GM21786 (cell line): ENCODE data around the gene PDLIM5.

Source experiments
- ATAC-seq: cut with Tn5 transposase; IDR thresholded peaks from one replicate; pipeline ENCODE4 v1.9.1; 2021; ENCODE audit not compliant: unreplicated experiment

Gene PDLIM5

DNA sequence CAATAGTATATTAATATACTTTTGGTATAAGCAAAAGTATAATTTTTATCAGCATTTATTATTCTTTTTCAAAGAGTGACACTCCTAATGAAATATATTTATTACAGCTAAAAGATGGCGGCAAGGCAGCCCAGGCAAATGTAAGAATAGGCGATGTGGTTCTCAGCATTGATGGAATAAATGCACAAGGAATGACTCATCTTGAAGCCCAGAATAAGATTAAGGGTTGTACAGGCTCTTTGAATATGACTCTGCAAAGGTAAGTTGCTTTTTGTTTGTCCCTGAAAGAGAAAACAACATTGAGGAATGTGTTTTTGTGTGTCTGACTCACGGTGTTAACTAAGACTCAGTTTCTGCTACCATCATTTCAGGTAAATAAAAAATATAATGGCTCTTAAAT lies 71.9 kb downstream of the PDLIM5 start:
- ATAC-seq = no peak

DNA sequence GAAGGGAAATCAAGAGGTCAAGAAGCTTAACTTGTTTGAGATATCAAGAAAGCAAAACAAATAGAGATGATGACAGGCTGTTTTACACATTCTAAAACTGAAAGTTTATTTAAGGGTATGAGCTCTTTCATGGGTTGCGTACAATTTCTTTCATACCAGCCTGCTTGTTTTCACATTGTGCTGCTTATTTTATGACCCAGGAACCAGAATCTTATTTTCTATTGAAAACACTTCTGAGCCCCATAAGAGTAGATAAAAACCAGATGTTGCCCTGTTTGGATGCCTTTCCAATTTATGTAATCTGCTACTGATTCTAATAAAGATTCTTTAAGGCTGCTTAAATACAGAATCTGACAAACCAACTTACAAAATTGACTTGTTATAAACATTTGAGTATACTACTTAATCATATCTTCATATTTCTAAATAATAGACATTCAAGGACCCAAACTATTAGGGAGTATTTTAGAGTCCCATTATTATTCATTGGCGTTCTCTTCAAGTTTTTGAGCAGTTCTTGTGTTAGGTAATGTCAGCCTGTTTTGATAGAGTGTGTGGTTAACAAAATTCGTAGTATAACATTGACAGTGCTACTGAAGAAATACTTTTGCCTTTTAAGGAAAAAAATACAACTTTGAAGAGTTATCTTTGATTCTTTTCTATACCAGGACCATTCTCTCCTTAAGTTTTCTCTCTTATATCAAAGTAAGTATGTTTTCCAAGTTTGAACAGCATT lies 74.4 kb downstream of the PDLIM5 start:
- ATAC-seq = peak; percentile 86

GRCh38 chr4:94527556-94528233 lies 76.0 kb downstream of the PDLIM5 start:
- no peak for ATAC-seq

GRCh38 chr4:94528792-94529451 lies 77.2 kb downstream of the PDLIM5 start:
- no peak for ATAC-seq

DNA sequence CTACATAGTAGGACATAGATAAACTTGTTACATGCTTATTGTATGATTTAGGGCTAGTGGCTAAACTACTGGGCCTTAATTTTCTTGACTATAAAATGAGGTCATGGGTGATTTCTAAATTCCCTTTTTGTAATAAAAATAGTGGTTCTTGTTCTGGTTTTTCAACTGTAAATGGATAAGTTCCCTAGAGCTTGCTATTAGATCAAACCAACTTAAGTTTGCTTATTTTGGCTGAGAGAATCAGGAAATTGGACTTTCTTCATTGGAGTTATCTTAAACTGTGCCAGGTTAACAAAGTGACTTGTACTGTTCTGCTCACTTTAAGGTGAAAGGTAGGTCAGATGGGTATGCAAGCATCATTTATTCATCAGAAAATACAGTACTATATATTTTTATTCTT lies 78.3 kb downstream of the PDLIM5 start:
- no peak for ATAC-seq

- ATAC-seq = no peak
Observed at GRCh38 chr4:94531991-94532789, 80.4 kb downstream of the PDLIM5 start.

GRCh38 chr4:94533405-94534223 lies 81.9 kb downstream of the PDLIM5 start:
- no peak for ATAC-seq

DNA sequence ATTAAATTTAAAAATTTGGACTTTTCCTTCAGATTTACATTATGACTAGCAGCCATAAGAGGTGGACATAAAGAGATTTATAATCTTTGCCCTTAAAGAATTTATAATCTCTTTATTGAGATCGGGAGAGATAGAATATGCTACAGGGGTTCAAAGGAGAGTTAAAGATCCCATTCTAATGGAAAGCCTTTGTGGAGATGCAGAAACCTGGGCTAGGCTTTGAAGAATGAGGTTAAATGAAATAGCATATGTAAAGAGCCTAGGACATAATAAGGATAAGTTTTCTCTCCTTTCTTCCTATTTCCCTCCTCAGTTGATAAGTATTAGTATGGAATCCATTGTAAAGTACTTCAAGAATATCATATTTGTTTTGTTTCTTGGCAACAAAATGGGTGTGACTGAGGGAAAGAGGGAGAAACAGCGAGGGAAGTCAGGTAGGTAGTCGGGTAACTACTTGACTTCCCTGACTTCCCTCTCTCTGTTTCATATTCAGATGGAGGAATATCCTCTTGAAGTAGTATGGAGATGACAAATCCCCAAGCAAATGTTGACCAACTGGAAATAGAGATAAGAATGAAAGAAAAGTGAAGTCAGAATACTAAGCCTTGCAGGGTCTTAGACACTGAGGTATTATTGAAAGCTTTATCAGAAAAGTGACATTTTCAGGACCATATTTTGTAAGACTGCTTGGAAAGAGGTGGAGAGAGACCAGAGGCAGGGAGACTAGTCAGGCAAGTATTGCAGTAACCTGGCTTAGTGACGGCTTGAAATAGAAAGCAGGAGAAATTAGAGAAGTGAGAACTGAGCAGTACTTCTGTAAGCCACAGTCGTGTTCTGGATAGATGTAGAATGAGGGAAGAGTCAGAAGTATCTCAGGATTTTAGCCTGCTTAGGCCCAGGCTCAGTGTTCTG lies 82.9 kb downstream of the PDLIM5 start:
- peak; percentile 94 for ATAC-seq

- no peak for ATAC-seq
Observed at GRCh38 chr4:94536049-94536448, 84.3 kb downstream of the PDLIM5 start.

DNA sequence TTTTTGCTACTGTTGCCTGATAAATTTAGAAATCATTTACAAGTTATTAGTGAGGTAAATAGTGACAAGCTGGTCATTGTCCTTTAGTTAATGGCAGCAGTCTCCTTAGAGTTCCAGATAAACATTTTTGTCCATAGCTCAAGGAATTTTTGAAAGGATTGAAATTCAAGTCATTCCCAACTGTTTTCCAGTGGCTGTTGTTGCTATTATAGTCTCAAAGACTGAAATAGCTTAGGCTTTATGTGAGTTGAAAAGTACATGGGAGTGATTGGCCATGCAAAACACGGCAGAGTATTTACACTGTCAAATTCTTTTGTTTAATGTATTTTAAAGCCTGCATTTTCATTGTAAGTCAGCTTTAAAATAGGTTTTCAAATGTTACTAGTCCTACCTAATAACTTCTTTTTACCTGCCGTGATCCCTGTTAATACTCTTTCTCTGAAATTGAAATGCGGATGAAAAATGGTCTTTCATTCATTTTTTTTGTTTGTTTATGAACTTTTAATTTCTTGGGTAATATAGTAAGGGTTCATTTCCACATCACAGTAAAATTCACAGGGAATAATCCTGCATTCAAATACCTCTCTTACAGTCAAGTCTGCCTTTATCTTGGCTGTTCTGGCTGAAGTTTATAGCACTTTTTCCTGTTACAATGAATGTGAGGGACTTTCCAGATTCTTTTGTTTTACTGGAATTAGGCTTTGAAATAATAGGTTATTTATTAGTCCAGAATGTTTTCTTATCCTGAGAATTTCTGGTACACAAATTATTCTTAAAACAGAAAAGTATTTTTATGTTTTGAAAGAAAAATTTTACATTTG lies 85.1 kb downstream of the PDLIM5 start:
- ATAC-seq = no peak

- no peak for ATAC-seq
Observed at GRCh38 chr4:94537921-94538628, 86.3 kb downstream of the PDLIM5 start.

DNA sequence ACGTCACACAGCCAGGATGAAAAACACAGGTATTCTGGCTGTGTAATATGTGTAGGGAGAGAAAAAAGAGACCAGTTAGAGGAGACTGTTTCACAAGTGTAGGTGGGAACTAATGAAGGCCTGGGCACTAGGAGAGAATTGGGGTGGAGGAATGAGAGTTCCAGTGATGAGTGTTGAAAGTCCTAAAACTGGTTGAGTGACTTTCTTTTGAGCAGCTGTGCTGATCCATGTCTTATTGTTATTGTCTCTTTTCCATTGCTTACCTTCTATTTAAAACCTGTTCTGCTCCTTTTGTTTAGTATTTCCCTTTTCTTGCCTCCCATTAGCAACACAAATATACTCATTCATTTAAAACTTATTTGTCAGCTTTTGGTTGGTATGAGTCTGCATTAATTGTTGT lies 88.7 kb downstream of the PDLIM5 start:
- no peak for ATAC-seq

DNA sequence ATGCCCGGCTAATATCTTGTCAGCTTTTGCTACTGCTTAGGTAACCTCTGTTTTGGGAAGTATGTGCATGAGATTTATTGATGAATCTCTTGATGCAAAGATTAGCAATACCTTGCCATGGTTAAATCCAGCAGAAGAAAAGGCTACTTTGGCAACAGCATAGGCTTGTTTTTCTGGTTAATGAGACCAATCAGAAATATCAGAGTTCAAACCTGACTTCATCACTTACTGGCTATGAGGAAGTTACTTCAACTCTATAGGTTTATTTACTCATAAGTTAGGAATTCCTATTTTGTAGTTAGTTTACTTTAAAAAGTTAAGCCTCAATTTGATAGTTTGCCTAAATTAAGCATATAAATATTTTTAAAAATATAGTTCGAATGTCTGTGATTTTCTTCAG lies 93.1 kb downstream of the PDLIM5 start:
- ATAC-seq = no peak

GRCh38 chr4:94545296-94545695 lies 93.6 kb downstream of the PDLIM5 start:
- ATAC-seq = no peak

DNA sequence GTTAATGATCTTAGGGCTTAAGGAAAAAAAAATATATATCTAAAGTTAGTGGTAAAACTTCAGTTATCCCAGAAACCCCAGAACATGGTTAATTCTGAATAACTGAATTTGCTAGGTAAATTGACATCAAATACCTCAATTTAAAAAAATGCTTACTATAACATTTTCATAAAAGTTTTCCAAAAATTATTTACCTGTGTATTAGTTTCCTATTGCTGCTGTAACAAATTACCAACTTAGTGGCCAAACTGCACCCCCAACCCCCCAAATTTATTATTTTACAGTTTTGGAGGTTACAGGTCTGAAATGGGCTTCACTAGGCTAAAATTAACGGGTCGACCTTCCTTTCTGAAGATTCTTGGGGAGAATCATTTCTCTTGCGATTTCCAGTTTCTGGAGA lies 95.2 kb downstream of the PDLIM5 start:
- no peak for ATAC-seq

DNA sequence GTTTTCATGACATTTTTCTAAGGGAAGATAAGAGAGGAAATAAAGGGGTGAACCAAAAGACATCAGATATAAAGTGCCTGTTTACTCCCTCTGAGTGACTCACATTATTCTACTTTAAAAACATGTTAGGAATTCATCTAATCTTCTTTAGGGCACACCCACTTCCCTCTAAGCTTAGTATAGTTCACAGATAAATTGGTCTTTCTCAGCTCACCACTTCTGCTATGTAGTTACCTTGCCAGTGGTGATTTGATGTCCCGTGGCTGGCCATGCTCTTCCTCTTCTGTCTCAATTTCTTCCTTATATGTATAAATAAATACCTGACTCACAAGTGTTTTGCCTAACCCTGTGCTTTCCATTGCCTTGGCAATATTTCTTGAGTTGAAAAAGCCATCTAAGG lies 96.8 kb downstream of the PDLIM5 start:
- no peak for ATAC-seq

- no peak for ATAC-seq
Observed at GRCh38 chr4:94550352-94550751, 98.6 kb downstream of the PDLIM5 start.

- ATAC-seq = no peak
Observed at GRCh38 chr4:94550851-94551250, 99.1 kb downstream of the PDLIM5 start.
